VCaP (cell line): ENCODE data around the gene CENPI.

Experiments
- H3K27ac ChIP-seq: fragments of 450-650 bp; 2 replicates; pipeline ENCODE4 v1.5.1; 2017
- TF ChIP-seq, protein P1 (sequence below): fragments of 450-650 bp; conservative IDR thresholded peaks from 2 replicates; pipeline ENCODE4 v1.5.1; 2017; ENCODE audit warnings: mild to moderate bottlenecking, moderate library complexity

Gene CENPI

DNA sequence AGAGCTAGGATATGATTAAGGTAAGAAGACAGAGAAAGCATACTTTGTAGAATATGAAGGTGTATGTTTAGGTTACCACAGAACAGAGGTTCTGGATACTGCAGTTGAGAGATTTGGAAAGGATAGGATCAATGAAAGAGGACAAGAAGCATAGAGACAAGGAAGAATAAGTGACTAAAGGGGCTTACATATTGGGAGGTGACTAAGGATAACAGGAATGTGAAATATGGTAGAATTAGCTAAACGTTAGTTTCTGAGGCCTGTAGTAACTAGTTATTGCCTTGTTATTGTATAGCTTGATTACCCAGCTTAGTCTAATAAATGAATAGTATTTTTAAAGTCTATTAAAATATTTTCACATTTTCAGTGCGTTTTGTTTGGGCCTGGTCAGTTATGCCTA, 38.2 kb downstream of the CENPI start:
- no peak overlapping the region for H3K27ac ChIP-seq
- TF ChIP-seq, protein P1, sequence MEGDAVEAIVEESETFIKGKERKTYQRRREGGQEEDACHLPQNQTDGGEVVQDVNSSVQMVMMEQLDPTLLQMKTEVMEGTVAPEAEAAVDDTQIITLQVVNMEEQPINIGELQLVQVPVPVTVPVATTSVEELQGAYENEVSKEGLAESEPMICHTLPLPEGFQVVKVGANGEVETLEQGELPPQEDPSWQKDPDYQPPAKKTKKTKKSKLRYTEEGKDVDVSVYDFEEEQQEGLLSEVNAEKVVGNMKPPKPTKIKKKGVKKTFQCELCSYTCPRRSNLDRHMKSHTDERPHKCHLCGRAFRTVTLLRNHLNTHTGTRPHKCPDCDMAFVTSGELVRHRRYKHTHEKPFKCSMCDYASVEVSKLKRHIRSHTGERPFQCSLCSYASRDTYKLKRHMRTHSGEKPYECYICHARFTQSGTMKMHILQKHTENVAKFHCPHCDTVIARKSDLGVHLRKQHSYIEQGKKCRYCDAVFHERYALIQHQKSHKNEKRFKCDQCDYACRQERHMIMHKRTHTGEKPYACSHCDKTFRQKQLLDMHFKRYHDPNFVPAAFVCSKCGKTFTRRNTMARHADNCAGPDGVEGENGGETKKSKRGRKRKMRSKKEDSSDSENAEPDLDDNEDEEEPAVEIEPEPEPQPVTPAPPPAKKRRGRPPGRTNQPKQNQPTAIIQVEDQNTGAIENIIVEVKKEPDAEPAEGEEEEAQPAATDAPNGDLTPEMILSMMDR, result no peak
